Endothelial cell of umbilical vein (primary cell): Measurements from ENCODE around the gene DLGAP1. TPM values are rescaled to one million over a fixed set of nuclear protein-coding genes. Genes with fewer than 3 reads are reported as not detected.

ENCODE experiments used
- BruUV-seq: library from RNA; stranded (reverse); fragments of 400-500 nt; replicated peaks from 2 replicates; lab custom pipeline; 2021; lab: Mats Ljungman, UMichigan
- CTCF ChIA-PET: fragments of 300-600, 350-600 bp; sonication (Branson Sonifier 250); formaldehyde crosslinking; loops from one replicate; lab custom pipeline; 2021; ENCODE audit warnings: antibody characterized with exemption, inconsistent platforms; lab: Charles Lee
- POLR2A ChIA-PET: fragments of 300-600, 350-600 bp; sonication (Branson Sonifier 250); formaldehyde crosslinking; loops from one replicate; lab custom pipeline; 2021; ENCODE audit warnings: antibody characterized with exemption, inconsistent platforms; lab: Charles Lee
- DNase-seq: peaks from one replicate; pipeline ENCODE4 v3.0.0-alpha.2; 2011; ENCODE audit warnings: low read depth, low spot score
- FAIRE-seq: peaks from 2 replicates; lab custom pipeline; 2011; peaks lifted over from hg19 to GRCh38; lab: Jason Lieb, UNC
- H2AFZ ChIP-seq: 2 replicates; pipeline ENCODE4 v1.6.0; 2012; ENCODE audit warnings: low read depth, low read length, control low read depth, inconsistent platforms
- H3K27ac ChIP-seq: 2 replicates; pipeline ENCODE4 v1.5.1; 2011; ENCODE audit warnings: low read depth, mild to moderate bottlenecking, control low read depth, low read length, moderate library complexity; ENCODE audit not compliant: insufficient read depth
- H3K27me3 ChIP-seq, 2 experiments: 2 replicates each; pipeline versions ENCODE4 v1.6.0 to v1.6.1; 2011; ENCODE audit warnings: low read length in 2 of 2, mixed read lengths in 1 of 2; ENCODE audit not compliant: control insufficient read depth in 2 of 2, insufficient read depth in 2 of 2
- H3K36me3 ChIP-seq, 2 experiments: 2 replicates in 1 of 2; 3 replicates in 1 of 2; pipeline ENCODE4 v1.5.1; 2011; ENCODE audit warnings: low read length in 2 of 2, mild to moderate bottlenecking in 1 of 2, moderate library complexity in 1 of 2; ENCODE audit not compliant: control insufficient read depth in 2 of 2, insufficient read depth in 2 of 2; ENCODE audit errors: extremely low read depth in 1 of 2
- H3K4me1 ChIP-seq: 3 replicates; pipeline ENCODE4 v1.5.1; 2011; ENCODE audit warnings: mild to moderate bottlenecking, low read length; ENCODE audit not compliant: control insufficient read depth, insufficient read depth; ENCODE audit errors: extremely low read depth
- H3K4me2 ChIP-seq: 2 replicates; pipeline ENCODE4 v1.6.1; 2011; ENCODE audit warnings: low read length, control low read depth, mixed read lengths; ENCODE audit not compliant: insufficient read depth
- H3K4me3 ChIP-seq, 3 experiments: fragments of 200-600 bp in 1 of 3; sonication (generic), shearing (Covaris generic) in 1 of 3; replicated peaks in 1 of 3; 2 replicates each; pipeline ENCODE4 v1.5.1; 2011 to 2016; ENCODE audit warnings: control low read depth in 3 of 3, low read length in 3 of 3, mild to moderate bottlenecking in 2 of 3, inconsistent platforms in 1 of 3, low read depth in 1 of 3, moderate library complexity in 1 of 3; ENCODE audit not compliant: insufficient read depth in 1 of 3
- H3K79me2 ChIP-seq: 2 replicates; pipeline ENCODE4 v1.6.0; 2012; ENCODE audit warnings: low read length, inconsistent platforms; ENCODE audit not compliant: control insufficient read depth, insufficient read depth
- H3K9ac ChIP-seq: replicated peaks from 2 replicates; pipeline ENCODE3; 2011; ENCODE audit warnings: low read length, control low read depth; ENCODE audit not compliant: insufficient read depth; ENCODE audit errors: extremely low read depth
- H3K9me1 ChIP-seq: replicated peaks from 3 replicates; pipeline ENCODE4 v1.6.0; 2011; ENCODE audit warnings: mild to moderate bottlenecking, low read length; ENCODE audit not compliant: control insufficient read depth, insufficient read depth; ENCODE audit errors: extremely low read depth
- H3K9me3 ChIP-seq: replicated peaks from 2 replicates; pipeline ENCODE4 v1.5.1; 2012; ENCODE audit warnings: low read length, inconsistent platforms; ENCODE audit not compliant: control insufficient read depth, insufficient read depth
- H4K20me1 ChIP-seq: replicated peaks from 2 replicates; pipeline ENCODE3; 2011; ENCODE audit warnings: mild to moderate bottlenecking, low read length; ENCODE audit not compliant: control insufficient read depth, insufficient read depth; ENCODE audit errors: extremely low read depth
- CTCF ChIP-seq, 2 donors: IDR thresholded peaks; 1 replicate in 1 of 2; 2 replicates in 1 of 2; pipeline ENCODE4 v1.5.1; 2011; ENCODE audit warnings: low read length in 2 of 2, mild to moderate bottlenecking in 2 of 2, moderate library complexity in 2 of 2, control low read depth in 1 of 2, inconsistent platforms in 1 of 2, low read depth in 1 of 2; ENCODE audit not compliant: insufficient read depth in 1 of 2; ENCODE audit errors: extremely low read depth in 1 of 2
- FOS ChIP-seq: IDR thresholded peaks from 2 replicates; pipeline ENCODE4 v1.6.1; 2011; ENCODE audit warnings: mild to moderate bottlenecking, low read length, moderate library complexity, borderline replicate concordance; ENCODE audit not compliant: insufficient read depth
- JUN ChIP-seq: IDR thresholded peaks from 2 replicates; pipeline ENCODE4 v1.6.1; 2011; ENCODE audit warnings: borderline replicate concordance, low read depth; ENCODE audit not compliant: insufficient read length, insufficient read depth
- MYC ChIP-seq: IDR thresholded peaks from one replicate; pipeline ENCODE4 v1.6.1; 2011; ENCODE audit warnings: mild to moderate bottlenecking, low read depth, low read length
- POLR2A ChIP-seq: IDR thresholded peaks from 2 replicates; pipeline ENCODE4 v1.6.1; 2012; ENCODE audit warnings: low read depth, mild to moderate bottlenecking, control low read depth, low read length
- POLR2AphosphoS5 ChIP-seq: IDR thresholded peaks from 2 replicates; pipeline ENCODE4 v1.6.1; 2012; ENCODE audit warnings: low read depth, mild to moderate bottlenecking, control low read depth, low read length, moderate library complexity; ENCODE audit not compliant: insufficient read depth
- dilution Hi-C: fragments of 300-500 bp; cut with MboI; formaldehyde crosslinking; loops from one replicate; pipeline ENCODE4 v1.15.0; 2019; ENCODE audit warnings: low sequenced_read_pairs; ENCODE audit not compliant: extremely low pct_ligation_motif_present
- intact Hi-C: fragments of 100-400 bp; cut with micrococcal nuclease; formaldehyde crosslinking; loops from one replicate; pipeline ENCODE4 v1.10.0; 2022
- polyA plus RNA-seq, 4 experiments: library from polyadenylated mRNA; depleted of rRNA in 3 of 4; stranded (reverse) in 3 of 4; unstranded in 1 of 4; fragments of >200 nt; gene quantifications; 2 replicates each; pipeline versions ENCODE4 v1.2.1 to v1.2.3, GENCODE V29; 2011 to 2012; ENCODE audit warnings: missing spikeins in 1 of 4
- total RNA-seq: library from RNA; stranded (reverse); gene quantifications from 2 replicates; pipeline ENCODE4 v1.2.3, GENCODE V29; 2021

DLGAP1 gene
- total and polyA plus RNA-seq, 2 donors (not counting 3 experiments of a cell fraction or from before 2014, with no cell fraction given): 0.04 TPM; not detected in 1

- H3K4me1 ChIP-seq: peaks cover 16% of the 10 kb centered on the region
- ChIA-PET POLR2A (no interaction called here), CTCF (interaction anchor here (1.2 to 5.6 kb wide), 3 partner anchors 9 to 200 kb away, joined by 5 to 110 read pairs (median 5); no protein-coding TSS in a partner anchor)
- no peak overlapping the region for H2AFZ ChIP-seq
- TF ChIP-seq POLR2A (no peak), FOS (no peak), POLR2AphosphoS5 (no peak), JUN (no peak), MYC (no peak), CTCF (IDR thresholded peaks at IDR 0.05; ENCODE audit: extremely low read depth in 1 of 2, insufficient read depth in 1 of 2, low read depth in 1 of 2, low read length in 2 of 2) (no peak)
- intact Hi-C loops (no loop called here), dilution Hi-C loops (no loop called here)
- no peaks in the 10 kb centered on the region for H3K9me1 ChIP-seq
- no TSS peak for BruUV-seq
- H3K4me2 ChIP-seq: no peak overlapping the region
- H3K27ac ChIP-seq: no peak overlapping the region
- no peak overlapping the region for H3K9ac ChIP-seq
- no peak overlapping the region for H3K4me3 ChIP-seq
- no peaks in the 10 kb centered on the region for H3K36me3 ChIP-seq
- FAIRE-seq (no peak), DNase-seq (no peak)
- no peaks in the 10 kb centered on the region for H3K9me3 ChIP-seq
- no peaks in the 10 kb centered on the region for H3K79me2 ChIP-seq
- no peaks in the 10 kb centered on the region for H4K20me1 ChIP-seq
- H3K27me3 ChIP-seq: no peaks in the 10 kb centered on the region
These were observed 785.7 kb downstream of the DLGAP1 start for GRCh38 chr18:3669376-3669775.
